NCI-H146 (cell line): ENCODE data around the gene NAMPT.

Experiments used
- DNase-seq: peaks from one replicate; lab custom pipeline; 2025; lab: John Stamatoyannopoulos, UW

NAMPT gene

DNA sequence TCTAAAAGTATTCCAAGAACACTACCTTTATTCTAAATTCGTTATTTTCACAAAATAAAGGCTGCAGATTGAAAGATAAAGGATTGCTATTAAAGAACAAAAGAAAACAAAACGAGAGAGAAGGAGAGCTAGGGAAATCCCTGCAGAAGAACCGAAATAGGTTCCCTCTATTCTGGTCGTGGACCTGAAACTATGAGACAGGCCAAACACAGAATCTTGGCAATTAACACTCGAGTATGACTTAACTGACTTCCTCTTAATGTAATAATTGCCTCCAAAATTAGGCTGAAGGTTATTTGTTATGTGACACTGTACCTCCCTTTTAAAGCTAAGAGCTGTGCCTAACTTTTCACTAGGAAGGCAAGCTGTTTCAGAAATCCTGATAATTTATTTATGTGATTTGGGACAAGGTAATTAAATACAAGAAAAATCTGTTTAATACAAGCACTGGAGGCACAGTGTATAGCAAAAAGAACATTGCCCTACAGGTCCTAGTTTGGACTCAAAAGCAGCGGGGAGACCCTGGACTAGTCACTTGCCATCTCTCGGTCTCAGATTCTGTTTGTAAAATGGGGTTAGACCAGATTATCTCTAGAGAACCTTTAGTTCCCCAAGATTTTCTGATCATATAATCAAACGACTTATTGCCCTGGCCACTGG lies 11.6 kb downstream of the NAMPT start:
- DNase-seq, result no peak

- no peak for DNase-seq
Observed at GRCh38 chr7:106270122-106270977, 14.4 kb downstream of the NAMPT start.

DNA sequence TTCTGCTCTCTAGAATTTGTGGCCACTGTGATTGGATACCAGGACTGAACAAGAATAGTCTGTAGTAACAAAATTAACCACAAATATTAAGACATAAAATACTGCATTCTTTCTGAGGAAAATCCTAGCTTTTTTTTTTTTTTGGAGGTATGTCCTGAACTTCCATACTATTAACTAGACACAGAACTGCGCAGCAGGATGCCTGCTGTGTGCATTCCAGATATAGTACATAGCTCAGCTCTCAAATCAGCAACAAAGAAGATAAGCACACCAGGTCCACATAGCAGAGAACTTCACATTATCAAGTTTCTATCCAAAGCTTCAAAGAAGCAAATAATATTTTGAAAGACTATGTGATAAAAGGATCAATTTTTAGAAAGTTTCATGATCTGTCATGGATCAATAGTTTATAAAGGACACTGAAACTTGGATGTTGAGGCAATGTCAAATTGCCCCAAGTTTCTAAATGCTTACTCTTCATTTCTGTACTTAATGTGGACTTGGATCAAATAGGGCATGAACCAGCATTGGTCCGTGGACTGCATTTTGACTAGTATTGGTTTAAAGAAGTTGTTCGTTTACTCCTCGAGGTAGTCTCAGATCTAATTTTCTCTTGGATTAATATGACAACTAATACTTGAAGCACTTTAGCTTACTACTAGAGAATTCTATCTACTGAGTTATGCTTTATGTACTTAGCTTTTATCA lies 15.4 kb downstream of the NAMPT start:
- no peak for DNase-seq

GRCh38 chr7:106265133-106265532 lies 19.6 kb downstream of the NAMPT start:
- no peak for DNase-seq

GRCh38 chr7:106262221-106262881 lies 22.4 kb downstream of the NAMPT start:
- no peak for DNase-seq

DNA sequence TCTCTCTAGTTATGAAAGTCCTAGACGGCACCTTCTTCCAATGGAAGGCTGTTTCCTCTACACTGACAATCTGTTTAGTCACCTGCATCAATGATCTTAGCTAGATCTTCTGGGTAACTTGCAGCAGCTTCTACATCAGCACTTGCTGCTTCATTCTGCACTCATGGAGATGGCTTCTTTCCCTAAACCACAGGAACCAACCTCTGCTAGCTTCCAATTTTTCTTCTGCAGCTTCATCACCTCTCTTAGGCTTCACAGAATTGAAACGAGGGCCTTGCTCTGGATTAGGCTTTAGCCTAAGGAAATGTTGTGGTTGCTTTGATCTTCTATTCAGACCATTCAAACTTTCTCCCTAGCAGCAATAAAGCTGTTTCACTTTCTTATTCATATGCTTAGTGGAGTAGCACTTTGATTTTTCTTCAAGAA lies 24.6 kb downstream of the NAMPT start:
- DNase-seq, result no peak

- DNase-seq, result no peak
Observed at GRCh38 chr7:106258789-106259188, 26.0 kb downstream of the NAMPT start.

DNA sequence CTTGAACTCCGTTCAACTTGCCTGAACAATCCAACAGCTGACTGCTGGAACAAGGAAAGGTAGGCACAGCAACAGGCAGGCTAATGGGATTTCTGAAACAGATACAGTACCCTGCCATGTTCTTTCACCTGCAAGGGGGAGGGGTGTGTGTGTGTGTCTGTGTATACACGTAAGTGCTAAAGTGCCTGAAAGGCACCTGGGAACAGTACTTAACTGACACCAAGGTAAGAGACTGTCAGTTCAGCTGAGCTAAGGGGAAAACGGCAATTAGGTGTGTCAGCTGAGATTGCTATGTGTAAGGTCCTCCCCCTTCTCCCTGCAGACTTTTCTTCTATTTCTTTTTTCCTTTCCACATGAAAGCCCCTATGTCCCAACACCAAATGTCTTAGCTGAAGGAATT lies 27.0 kb downstream of the NAMPT start:
- DNase-seq, result no peak

GRCh38 chr7:106256144-106256543 lies 28.6 kb downstream of the NAMPT start:
- DNase-seq, result no peak

DNA sequence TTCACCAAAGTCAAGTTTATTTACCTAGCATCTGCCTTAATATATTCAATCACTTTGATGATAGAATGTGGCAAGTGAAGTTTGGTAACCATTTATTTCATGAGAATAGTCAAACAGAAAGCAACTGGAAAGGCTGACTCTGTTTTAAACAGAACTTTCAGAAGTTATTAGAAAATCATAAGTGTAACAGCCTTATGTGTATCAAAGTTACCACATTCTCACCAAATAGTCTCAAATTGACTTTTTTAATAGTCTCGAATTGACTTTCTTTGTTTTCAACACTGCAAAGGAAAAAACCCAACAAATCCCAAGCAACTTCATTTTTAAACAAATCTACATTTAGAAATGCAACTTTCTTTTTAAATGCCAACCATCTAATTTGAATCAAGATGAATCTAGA lies 29.5 kb downstream of the NAMPT start:
- DNase-seq, result no peak

DNA sequence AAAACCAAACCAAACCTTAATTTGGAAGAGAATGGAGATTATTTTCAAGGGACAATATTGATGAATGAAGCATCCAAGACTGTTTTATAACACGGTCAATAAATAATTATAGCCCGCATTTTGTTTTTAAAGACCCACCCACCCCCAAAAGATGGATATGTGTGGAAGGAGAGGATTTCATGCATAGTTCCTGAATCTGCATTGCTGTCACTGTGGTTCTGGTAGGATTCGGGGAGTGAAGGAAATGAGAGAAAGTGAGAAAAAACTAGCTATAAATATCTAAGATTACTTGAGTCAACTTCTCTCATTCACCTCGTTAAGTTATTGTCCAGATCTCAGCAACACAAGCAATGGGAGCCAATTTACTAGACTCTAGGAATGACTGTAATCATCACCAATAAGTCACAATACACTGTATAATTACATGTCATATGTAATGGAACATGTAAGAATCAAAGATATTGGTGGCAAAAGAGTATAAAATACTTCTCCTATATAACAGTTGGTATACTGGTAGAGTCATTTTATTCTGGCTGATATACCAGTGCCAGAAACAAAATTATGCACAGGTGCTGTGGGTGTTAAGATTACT lies 30.2 kb downstream of the NAMPT start:
- DNase-seq, result no peak

GRCh38 chr7:106252568-106252967 lies 32.2 kb downstream of the NAMPT start:
- no peak for DNase-seq

DNA sequence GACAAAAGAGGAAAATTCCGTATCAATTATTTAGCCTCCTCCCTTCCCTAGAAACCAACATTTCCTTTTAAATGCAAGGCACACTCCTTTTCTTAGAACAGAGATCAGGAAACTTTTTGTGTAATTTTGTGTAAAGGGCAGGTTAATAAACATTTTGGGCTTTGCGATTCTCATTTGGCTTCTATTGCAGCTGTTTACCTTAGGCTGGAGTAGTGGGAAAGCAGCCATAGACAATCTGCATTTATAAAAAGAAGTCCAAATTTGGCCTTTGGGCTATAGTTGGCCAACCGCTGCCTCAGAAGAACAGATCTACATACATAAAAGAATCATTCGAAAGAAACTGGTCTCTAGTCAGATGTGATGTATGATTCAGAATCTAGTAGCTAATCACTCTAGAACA lies 35.3 kb downstream of the NAMPT start:
- DNase-seq, result no peak

DNA sequence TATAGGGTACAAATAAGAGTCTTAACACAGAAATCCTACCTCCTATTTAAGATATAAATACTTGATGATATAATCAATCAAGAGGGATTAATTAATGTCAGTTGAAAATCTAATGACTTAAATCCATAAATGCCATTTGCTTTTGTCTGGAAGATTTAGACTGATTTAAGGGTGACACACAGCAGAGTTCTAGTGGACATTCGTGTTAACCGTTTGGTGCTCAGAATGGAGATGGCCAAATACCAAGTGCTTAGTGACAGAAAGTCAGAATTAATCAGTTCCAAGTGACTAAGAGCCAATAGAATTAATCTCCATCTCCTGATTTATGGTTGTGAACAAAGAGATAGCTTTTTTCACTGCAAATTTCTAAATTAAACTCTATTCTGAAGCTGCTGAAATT lies 36.2 kb downstream of the NAMPT start:
- no peak for DNase-seq

GRCh38 chr7:106247841-106248240 lies 36.9 kb downstream of the NAMPT start:
- no peak for DNase-seq

- no peak for DNase-seq
Observed at GRCh38 chr7:106246902-106247711, 37.7 kb downstream of the NAMPT start.

- no peak for DNase-seq
Observed at GRCh38 chr7:106243893-106244292, 40.9 kb downstream of the NAMPT start.

DNA sequence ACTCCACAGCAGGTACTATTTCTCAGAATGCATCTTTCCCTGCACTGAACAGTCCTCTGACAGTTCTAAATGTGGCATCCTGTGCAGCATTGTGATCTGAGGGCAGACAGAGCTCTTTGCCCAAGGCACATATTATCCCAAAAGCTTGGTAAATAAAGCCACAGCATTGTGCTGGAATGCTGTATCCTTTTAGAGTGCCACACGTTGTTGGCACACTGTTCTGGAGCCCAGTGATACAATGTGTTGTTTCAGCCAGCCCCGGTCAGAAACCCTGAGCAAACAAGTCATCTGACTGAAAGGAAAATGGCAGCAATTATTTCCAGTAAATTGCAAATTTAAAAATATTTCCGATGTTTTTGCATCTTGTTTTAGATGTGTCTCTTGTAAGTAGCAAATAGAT lies 45.4 kb downstream of the NAMPT start:
- DNase-seq, result no peak

DNA sequence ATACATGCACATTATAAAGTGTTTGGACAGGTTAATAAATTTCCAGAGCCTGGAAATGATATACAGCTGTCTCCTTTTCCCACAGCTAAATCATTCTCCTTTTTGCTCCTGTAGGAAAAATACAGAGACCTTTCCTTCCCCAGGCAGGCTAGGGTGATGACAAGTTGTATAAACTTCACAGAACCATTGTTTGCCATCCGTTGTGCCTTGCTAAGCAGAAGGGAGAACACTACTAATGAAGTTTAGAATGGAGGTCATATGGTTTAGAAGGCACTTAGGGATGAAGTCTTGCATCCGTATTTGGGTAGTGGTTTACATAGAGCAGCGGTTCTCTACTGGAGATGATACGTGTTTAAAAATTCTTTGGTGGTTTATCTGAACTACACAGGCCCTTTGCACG lies 46.0 kb downstream of the NAMPT start:
- DNase-seq, result no peak

GRCh38 chr7:106236065-106236464 lies 48.7 kb downstream of the NAMPT start:
- DNase-seq, result no peak

GRCh38 chr7:106234425-106234824 lies 50.4 kb downstream of the NAMPT start:
- DNase-seq, result no peak
